A549 (cell line): ENCODE measurements around the gene C10orf62. TPM values are rescaled to one million over a fixed set of nuclear protein-coding genes. Genes with fewer than 3 reads are reported as not detected.

Experiments used
- ATAC-seq, 2 experiments: fragments of 200-7000 bp in 1 of 2; fragments of >200 bp in 1 of 2; cut with Nextera tagmentation in 1 of 2; cut with Tn5 transposase in 1 of 2; 3 replicates each; pipeline versions ENCODE4 v1.8.0 to v1.9.1; 2018 to 2020; ENCODE audit warnings: mild to moderate bottlenecking in 1 of 2, moderate library complexity in 1 of 2
- CTCF ChIA-PET: fragments of 300-600 bp; sonication (Branson Sonifier 250); formaldehyde crosslinking; extraction: SDS; loops from one replicate; lab custom pipeline; 2021; ENCODE audit warnings: antibody characterized with exemption, inconsistent platforms; lab: Yijun Ruan, JAX
- POLR2A ChIA-PET: fragments of 350-600 bp; formaldehyde crosslinking; extraction: SDS; loops from one replicate; lab custom pipeline; 2021; ENCODE audit warnings: antibody characterized with exemption, inconsistent platforms; lab: Yijun Ruan, JAX
- DNase-seq, 2 experiments: peaks; one replicate each; pipeline versions ENCODE4 v3.0.0 to v3.0.0-alpha.2; 2011 to 2016; ENCODE audit warnings: low read depth in 1 of 2, low spot score in 1 of 2
- FAIRE-seq: peaks from 2 replicates; lab custom pipeline; 2011; peaks lifted over from hg19 to GRCh38; lab: Jason Lieb, UNC
- H3K27ac ChIP-seq, 2 experiments: fragments of >200 bp; sonication (Bioruptor Twin); formaldehyde crosslinking; 3 replicates each; pipeline ENCODE4 v1.5.1; 2016 to 2017
- H3K4me1 ChIP-seq: fragments of >200 bp; sonication (Bioruptor Twin); formaldehyde crosslinking; 3 replicates; pipeline ENCODE4 v1.6.1; 2016
- H3K4me2 ChIP-seq: fragments of >200 bp; sonication (Bioruptor Twin); formaldehyde crosslinking; 3 replicates; pipeline ENCODE4 v1.6.1; 2016
- H3K4me3 ChIP-seq: fragments of >200 bp; sonication (Bioruptor Twin); formaldehyde crosslinking; 3 replicates; pipeline ENCODE4 v1.5.1; 2016
- H3K9me3 ChIP-seq: fragments of >200 bp; sonication (Bioruptor Twin); formaldehyde crosslinking; 3 replicates; pipeline ENCODE4 v1.6.1; 2016
- BHLHE40 ChIP-seq: IDR thresholded peaks from 2 replicates; pipeline ENCODE4 v1.6.1; 2012; ENCODE audit warnings: low read depth, low read length, inconsistent platforms
- CBX2 ChIP-seq: fragments of 200-600 bp; sonication (generic); IDR thresholded peaks from 2 replicates; pipeline ENCODE4 v1.6.1; 2016; ENCODE audit warnings: low read depth, mild to moderate bottlenecking, borderline replicate concordance
- CHD2 ChIP-seq: fragments of 150-350 bp; IDR thresholded peaks from 2 replicates; pipeline ENCODE4 v1.6.1; 2014; ENCODE audit warnings: low read length; ENCODE audit not compliant: partially characterized antibody
- CHD4 ChIP-seq: fragments of 200-600 bp; sonication (generic); IDR thresholded peaks from 2 replicates; pipeline ENCODE4 v1.6.1; 2016; ENCODE audit warnings: antibody characterized with exemption, mild to moderate bottlenecking, borderline replicate concordance
- EHF ChIP-seq: fragments of 250-450 bp; sonication (Bioruptor Pico); IDR thresholded peaks from 2 replicates; pipeline ENCODE4 v1.5.0; 2020; ENCODE audit warnings: mild to moderate bottlenecking
- EHMT2 ChIP-seq: fragments of 200-600 bp; sonication (generic); IDR thresholded peaks from 2 replicates; pipeline ENCODE4 v1.6.1; 2016; ENCODE audit warnings: antibody characterized with exemption, low read depth, mild to moderate bottlenecking, moderate library complexity
- ESRRA ChIP-seq: fragments of 150-350 bp; IDR thresholded peaks from 2 replicates; pipeline ENCODE4 v1.6.1; 2014; ENCODE audit warnings: mild to moderate bottlenecking, low read length, borderline replicate concordance
- FOSL2 ChIP-seq, 2 experiments: fragments of 450-650 bp in 1 of 2; fragments of >200 bp in 1 of 2; sonication (Bioruptor Twin) in 1 of 2; formaldehyde crosslinking; IDR thresholded peaks; 2 replicates each; pipeline versions ENCODE4 v1.5.0 to v1.6.1; 2016 to 2020; ENCODE audit warnings: mild to moderate bottlenecking in 1 of 2, moderate library complexity in 1 of 2
- FOXS1 ChIP-seq: fragments of 250-450 bp; sonication (Bioruptor Pico); IDR thresholded peaks from 2 replicates; pipeline ENCODE4 v1.5.0; 2020; ENCODE audit warnings: mild to moderate bottlenecking, moderate library complexity
- GATA3 ChIP-seq: IDR thresholded peaks from 2 replicates; pipeline ENCODE4 v1.6.1; 2012; ENCODE audit warnings: borderline replicate concordance
- HDAC2 ChIP-seq: fragments of 200-600 bp; sonication (generic); IDR thresholded peaks from 2 replicates; pipeline ENCODE4 v1.6.1; 2016
- HOXB5 ChIP-seq: fragments of 250-450 bp; sonication (Bioruptor Pico); IDR thresholded peaks from 2 replicates; pipeline ENCODE4 v1.5.0; 2020; ENCODE audit warnings: mild to moderate bottlenecking, moderate library complexity
- JUN ChIP-seq, 2 experiments: fragments of >200 bp; sonication (Bioruptor Twin); formaldehyde crosslinking; IDR thresholded peaks; 2 replicates in 1 of 2; 3 replicates in 1 of 2; pipeline ENCODE4 v1.6.1; 2016 to 2017
- JUNB ChIP-seq: fragments of >200 bp; sonication (Bioruptor Twin); formaldehyde crosslinking; IDR thresholded peaks from 2 replicates; pipeline ENCODE4 v1.6.1; 2016
- KDM1A ChIP-seq: fragments of 200-600 bp; sonication (generic); IDR thresholded peaks from 2 replicates; pipeline ENCODE4 v1.6.1; 2016; ENCODE audit warnings: low read depth, mild to moderate bottlenecking
- KDM5A ChIP-seq: fragments of 200-600 bp; sonication (generic); IDR thresholded peaks from 2 replicates; pipeline ENCODE4 v1.6.1; 2016; ENCODE audit warnings: antibody characterized with exemption, mild to moderate bottlenecking
- MAFK ChIP-seq: fragments of 450-650 bp; IDR thresholded peaks from 2 replicates; pipeline ENCODE4 v1.6.1; 2014; ENCODE audit not compliant: partially characterized antibody
- NR3C1 ChIP-seq: fragments of >200 bp; sonication (Bioruptor Twin); formaldehyde crosslinking; IDR thresholded peaks from 3 replicates; pipeline ENCODE4 v1.6.1; 2017
- POLR2A ChIP-seq: IDR thresholded peaks from 2 replicates; pipeline ENCODE4 v1.6.1; 2012; ENCODE audit warnings: mild to moderate bottlenecking, low read length
- POLR2AphosphoS2 ChIP-seq: conservative IDR thresholded peaks from 2 replicates; pipeline ENCODE4 v1.6.1; 2012; ENCODE audit warnings: low read length, improper control_type of control experiment, inconsistent platforms
- SREBF2 ChIP-seq: fragments of 450-650 bp; IDR thresholded peaks from 2 replicates; pipeline ENCODE4 v1.6.1; 2014; ENCODE audit warnings: mild to moderate bottlenecking, moderate library complexity
- TFCP2L1 ChIP-seq: fragments of 250-450 bp; sonication (Bioruptor Pico); IDR thresholded peaks from 2 replicates; pipeline ENCODE4 v1.5.0; 2021; ENCODE audit warnings: mild to moderate bottlenecking
- TP53 ChIP-seq: fragments of 250-450 bp; sonication (Bioruptor Pico); IDR thresholded peaks from 2 replicates; pipeline ENCODE4 v1.5.0; 2021; ENCODE audit warnings: mild to moderate bottlenecking, moderate library complexity
- ZFP36 ChIP-seq: fragments of 450-650 bp; IDR thresholded peaks from 2 replicates; pipeline ENCODE4 v1.6.1; 2014; ENCODE audit warnings: borderline replicate concordance; ENCODE audit not compliant: partially characterized antibody
- ZSCAN20 ChIP-seq: fragments of 250-450 bp; sonication (Bioruptor Pico); IDR thresholded peaks from 2 replicates; pipeline ENCODE4 v1.8.0; 2022; ENCODE audit warnings: mild to moderate bottlenecking, moderate library complexity
- WGBS: methylation state at CpG from one replicate; pipeline ENCODE4 v1.1.6; 2017; ENCODE audit errors: missing lambda C conversion rate; 5-methylcytosine and 5-hydroxymethylcytosine counted together
- polyA plus RNA-seq, 4 experiments: library from polyadenylated mRNA; depleted of rRNA in 3 of 4; stranded (reverse); fragments of >200 nt; fragmentation: RNase III in 1 of 4; extraction: RNeasy Plus Mini Kit Qiagen cat#74134 plus additional on column Dnase treatment in 1 of 4; gene quantifications; 2 replicates in 3 of 4; 3 replicates in 1 of 4; pipeline ENCODE4 v1.2.3, GENCODE V29; 2011 to 2017
- TF ChIP-seq, protein P1 (sequence below): fragments of 250-450 bp; sonication (Bioruptor Pico); IDR thresholded peaks from 2 replicates; pipeline ENCODE4 v1.5.0; 2020; ENCODE audit warnings: low read depth, mild to moderate bottlenecking, moderate library complexity
- TF ChIP-seq, protein P2 (sequence below): fragments of 450-650 bp; IDR thresholded peaks from 2 replicates; pipeline ENCODE4 v1.6.1; 2014; ENCODE audit warnings: antibody characterized with exemption
- TF ChIP-seq, protein P3 (sequence below): IDR thresholded peaks from 2 replicates; pipeline ENCODE4 v1.6.1; 2012
- TF ChIP-seq, protein P4 (sequence below): fragments of 150-350 bp; IDR thresholded peaks from 2 replicates; pipeline ENCODE4 v1.6.1; 2014; ENCODE audit warnings: low read depth, mild to moderate bottlenecking, low read length

The C10orf62 gene
- polyA plus RNA-seq, 2 of the 4 experiments (the other 2 are of a cell fraction), result not detected

DNA sequence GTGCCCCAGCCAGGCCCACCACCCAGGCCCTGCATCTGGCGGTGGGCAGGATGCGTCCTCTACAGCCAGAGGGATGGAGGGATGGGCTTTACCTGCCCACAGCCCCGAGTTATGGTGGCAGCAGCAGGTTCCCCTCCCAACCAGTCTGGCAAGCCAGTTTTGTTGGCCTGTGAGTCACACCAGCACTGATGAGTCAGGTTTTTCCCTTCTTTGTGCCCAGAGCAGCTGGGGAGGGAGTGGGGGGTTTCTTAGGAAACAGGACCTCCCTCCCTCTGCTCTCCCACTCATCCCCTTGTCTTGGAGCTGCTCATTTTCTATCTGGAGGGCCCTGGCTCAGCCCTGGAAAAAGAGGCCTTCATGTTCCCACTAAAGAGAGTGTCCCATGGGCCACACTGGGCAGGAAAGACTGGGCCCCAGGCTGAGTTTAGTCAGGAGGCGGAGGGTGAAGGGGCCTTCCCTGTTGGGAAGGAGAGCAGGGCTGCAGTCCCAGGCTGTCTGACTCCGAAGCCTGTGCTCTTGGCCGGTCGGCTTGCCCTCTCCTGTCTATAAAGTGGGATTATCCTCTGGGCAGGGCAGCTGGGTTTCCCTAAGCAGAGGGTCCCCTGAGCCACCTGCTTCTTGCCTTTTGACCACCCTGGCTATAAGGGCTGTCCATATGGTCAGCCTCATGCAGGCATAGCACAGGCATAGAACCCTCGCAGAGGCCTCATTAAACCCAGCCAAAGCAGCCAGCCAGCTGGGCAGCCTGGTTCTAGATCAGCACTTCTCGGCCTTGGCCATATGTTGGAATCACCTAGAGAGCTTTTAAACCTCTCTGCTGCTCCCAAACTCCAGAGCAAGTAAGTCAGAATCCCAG is 47.1 kb upstream of the C10orf62 start:
- POLR2A ChIA-PET, result interaction anchor here (0.7 to 1.1 kb wide), 2 partner anchors 43 to 45 kb away, joined by 3 to 5 read pairs; partner anchors contain the start of gene UBTD1
- CTCF ChIA-PET, result interaction anchor here (0.9 to 11.6 kb wide), 5 partner anchors 8 to 189 kb away, joined by 3 to 213 read pairs (median 3); partner anchors contain the start of gene ANKRD2
- TF ChIP-seq CHD2, result no peak
- TF ChIP-seq NR3C1, result no peak
- TF ChIP-seq FOXS1 (CRISPR knock-in tag), result no peak
- peak; percentile 90 for TF ChIP-seq MAFK
- no peak for TF ChIP-seq TFCP2L1 (CRISPR knock-in tag)
- TF ChIP-seq, protein P1, sequence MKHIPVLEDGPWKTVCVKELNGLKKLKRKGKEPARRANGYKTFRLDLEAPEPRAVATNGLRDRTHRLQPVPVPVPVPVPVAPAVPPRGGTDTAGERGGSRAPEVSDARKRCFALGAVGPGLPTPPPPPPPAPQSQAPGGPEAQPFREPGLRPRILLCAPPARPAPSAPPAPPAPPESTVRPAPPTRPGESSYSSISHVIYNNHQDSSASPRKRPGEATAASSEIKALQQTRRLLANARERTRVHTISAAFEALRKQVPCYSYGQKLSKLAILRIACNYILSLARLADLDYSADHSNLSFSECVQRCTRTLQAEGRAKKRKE (CRISPR knock-in tag), result no peak
- TF ChIP-seq, protein P2, sequence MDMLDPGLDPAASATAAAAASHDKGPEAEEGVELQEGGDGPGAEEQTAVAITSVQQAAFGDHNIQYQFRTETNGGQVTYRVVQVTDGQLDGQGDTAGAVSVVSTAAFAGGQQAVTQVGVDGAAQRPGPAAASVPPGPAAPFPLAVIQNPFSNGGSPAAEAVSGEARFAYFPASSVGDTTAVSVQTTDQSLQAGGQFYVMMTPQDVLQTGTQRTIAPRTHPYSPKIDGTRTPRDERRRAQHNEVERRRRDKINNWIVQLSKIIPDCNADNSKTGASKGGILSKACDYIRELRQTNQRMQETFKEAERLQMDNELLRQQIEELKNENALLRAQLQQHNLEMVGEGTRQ, result no peak
- TF ChIP-seq TP53 (CRISPR knock-in tag), result no peak
- TF ChIP-seq JUNB, result peak; percentile 74
- TF ChIP-seq HOXB5 (CRISPR knock-in tag), result no peak
- TF ChIP-seq JUN (IDR thresholded peaks at IDR 0.05), result peak in 1 of 2 experiments; percentile 14; a peak in 1 of 5 replicates
- TF ChIP-seq ZSCAN20 (CRISPR knock-in tag), result no peak
- no peak for TF ChIP-seq EHMT2
- TF ChIP-seq, protein P3, sequence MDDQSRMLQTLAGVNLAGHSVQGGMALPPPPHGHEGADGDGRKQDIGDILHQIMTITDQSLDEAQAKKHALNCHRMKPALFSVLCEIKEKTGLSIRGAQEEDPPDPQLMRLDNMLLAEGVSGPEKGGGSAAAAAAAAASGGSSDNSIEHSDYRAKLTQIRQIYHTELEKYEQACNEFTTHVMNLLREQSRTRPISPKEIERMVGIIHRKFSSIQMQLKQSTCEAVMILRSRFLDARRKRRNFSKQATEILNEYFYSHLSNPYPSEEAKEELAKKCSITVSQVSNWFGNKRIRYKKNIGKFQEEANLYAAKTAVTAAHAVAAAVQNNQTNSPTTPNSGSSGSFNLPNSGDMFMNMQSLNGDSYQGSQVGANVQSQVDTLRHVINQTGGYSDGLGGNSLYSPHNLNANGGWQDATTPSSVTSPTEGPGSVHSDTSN, result no peak
- no peak for TF ChIP-seq HDAC2
- TF ChIP-seq EHF (CRISPR knock-in tag), result no peak
- TF ChIP-seq ZFP36, result no peak
- TF ChIP-seq ESRRA, result no peak
- TF ChIP-seq CBX2, result no peak
- TF ChIP-seq KDM1A, result no peak
- TF ChIP-seq FOSL2 (IDR thresholded peaks at IDR 0.05), result peak; percentile 87
- TF ChIP-seq FOSL2 (CRISPR knock-in tag; IDR thresholded peaks at IDR 0.05), result peak; percentile 94
- ATAC-seq (peak; percentile 77 to 80), DNase-seq (peak; percentile 75 to 83), FAIRE-seq (no peak)
- no peak overlapping the region for H3K4me3 ChIP-seq
- peak overlapping the region; percentile 68 for H3K4me2 ChIP-seq
- H3K4me1 ChIP-seq, result peaks cover 60% of the 10 kb centered on the region
- H3K27ac ChIP-seq, result peak overlapping the region; percentile 86 to 92
- WGBS, result 17% methylated on average over 7 of the region's 9 CpGs
- no peaks in the 10 kb centered on the region for H3K9me3 ChIP-seq

DNA sequence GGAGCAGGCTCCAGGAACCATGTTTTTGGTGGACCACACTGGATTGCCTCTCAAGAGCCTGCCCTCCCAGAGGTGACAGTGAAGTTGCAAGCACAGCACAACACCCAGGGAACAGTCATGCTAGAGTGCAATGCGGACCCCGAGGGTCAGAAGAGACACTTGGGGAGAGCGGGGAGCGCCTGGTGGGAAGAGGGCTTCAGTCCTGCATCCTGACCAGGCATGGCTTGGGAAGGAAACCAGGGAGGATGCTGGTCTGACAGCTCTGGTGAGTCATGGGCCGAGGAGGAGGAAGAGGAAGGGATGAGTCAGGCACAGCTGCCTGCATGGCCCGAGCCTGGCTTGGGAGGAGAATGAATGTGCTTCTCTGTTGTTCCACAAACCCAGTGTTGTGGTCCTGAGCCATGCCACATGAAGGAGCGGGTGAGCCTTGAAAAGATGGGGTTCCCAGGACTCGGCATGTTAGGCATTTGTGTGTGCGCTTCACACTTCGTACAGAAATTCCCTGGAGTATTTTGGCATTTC is 46.4 kb upstream of the C10orf62 start:
- ATAC-seq (peak; percentile 69 to 86), DNase-seq (peak; percentile 76 to 95)
- no peak overlapping the region for H3K4me3 ChIP-seq
- 0 out of 5 replicates have a peak, but pooled peaks of 1 of the 2 experiments have one; percentile 20 for TF ChIP-seq JUN (IDR thresholded peaks at IDR 0.05)
- peak; percentile 42 for TF ChIP-seq MAFK
- no peak for TF ChIP-seq CHD4
- no peak for TF ChIP-seq KDM5A
- no peak for TF ChIP-seq POLR2A
- TF ChIP-seq, protein P1 (CRISPR knock-in tag), result peak; percentile 65; the same call in 1 of the 2 replicates
- 0 out of 2 replicates have a peak, but pooled peaks have one; percentile 21 for TF ChIP-seq HOXB5 (CRISPR knock-in tag)
- TF ChIP-seq BHLHE40, result no peak
- peak; percentile 54; the same call in 1 of the 2 replicates for TF ChIP-seq GATA3
- TF ChIP-seq JUNB, result peak; percentile 63
- no peak for TF ChIP-seq SREBF2
- TF ChIP-seq, protein P4, sequence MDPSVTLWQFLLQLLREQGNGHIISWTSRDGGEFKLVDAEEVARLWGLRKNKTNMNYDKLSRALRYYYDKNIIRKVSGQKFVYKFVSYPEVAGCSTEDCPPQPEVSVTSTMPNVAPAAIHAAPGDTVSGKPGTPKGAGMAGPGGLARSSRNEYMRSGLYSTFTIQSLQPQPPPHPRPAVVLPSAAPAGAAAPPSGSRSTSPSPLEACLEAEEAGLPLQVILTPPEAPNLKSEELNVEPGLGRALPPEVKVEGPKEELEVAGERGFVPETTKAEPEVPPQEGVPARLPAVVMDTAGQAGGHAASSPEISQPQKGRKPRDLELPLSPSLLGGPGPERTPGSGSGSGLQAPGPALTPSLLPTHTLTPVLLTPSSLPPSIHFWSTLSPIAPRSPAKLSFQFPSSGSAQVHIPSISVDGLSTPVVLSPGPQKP, result no peak
- TF ChIP-seq POLR2AphosphoS2, result no peak
- TF ChIP-seq FOSL2 (IDR thresholded peaks at IDR 0.05), result peak; percentile 89
- TF ChIP-seq FOSL2 (CRISPR knock-in tag; IDR thresholded peaks at IDR 0.05), result peak; percentile 98

More for the DNA sequence above, 46.4 kb upstream of the C10orf62 start:
- ChIA-PET POLR2A (interaction anchor here (1.1 kb wide), 1 partner anchor 46 kb away, joined by 3 read pairs; no protein-coding TSS in a partner anchor), CTCF (interaction anchor here (0.6 to 11.6 kb wide), 5 partner anchors 7 to 188 kb away, joined by 3 to 213 read pairs (median 3); partner anchors contain the start of gene ANKRD2)
- Histone ChIP-seq H3K27ac (peak overlapping the region; percentile 86 to 92), H3K4me2 (peak overlapping the region; percentile 68), H3K4me1 (peaks cover 58% of the 10 kb centered on the region), H3K9me3 (no peaks in the 10 kb centered on the region)
- peak; percentile 99 for FAIRE-seq
- 12% methylated on average over 10 of the region's 10 CpGs for WGBS
